Adrenal gland (tissue), 12 donors: ENCODE measurements around the gene SART3. TPM values are rescaled to one million over a fixed set of nuclear protein-coding genes. Genes with fewer than 3 reads are reported as not detected.

Experiments
- DNase-seq, 7 donors: peaks; one replicate each; pipeline ENCODE4 v3.0.0-alpha.2; 2019 to 2020
- H3K27ac ChIP-seq, 5 donors: fragments of 200-600 bp; sonication (generic) in 4 of 5; 1 replicate in 3 of 5; 2 replicates in 2 of 5; pipeline versions ENCODE4 v1.5.1 to v1.8.0; 2016 to 2020; ENCODE audit warnings: mild to moderate bottlenecking in 1 of 5
- H3K27me3 ChIP-seq: fragments of 200-600 bp; 2 replicates; pipeline ENCODE4 v1.8.0; 2021
- H3K36me3 ChIP-seq, 2 donors: fragments of 200-600 bp; replicated peaks in 1 of 2; 1 replicate in 1 of 2; 2 replicates in 1 of 2; pipeline versions ENCODE4 v1.5.1 to v1.8.0; 2018 to 2022
- H3K4me1 ChIP-seq, 2 donors: fragments of 200-600 bp; replicated peaks in 1 of 2; 1 replicate in 1 of 2; 2 replicates in 1 of 2; pipeline versions ENCODE4 v1.5.1 to v1.8.0; 2018 to 2021
- H3K4me3 ChIP-seq, 4 donors: fragments of 200-600 bp; sonication (generic) in 3 of 4; one replicate each; pipeline ENCODE4 v1.5.1; 2016 to 2018
- H3K9me3 ChIP-seq, 3 donors: fragments of 200-600 bp; sonication (generic) in 1 of 3; replicated peaks in 1 of 3; 1 replicate in 2 of 3; 2 replicates in 1 of 3; pipeline versions ENCODE4 v1.5.1 to v1.8.0; 2016 to 2021
- CTCF ChIP-seq, 6 experiments: fragments of 450-650 bp in 4 of 6; fragments of 200-600 bp in 2 of 6; sonication (generic) in 1 of 6; IDR thresholded peaks; 1 replicate in 5 of 6; 2 replicates in 1 of 6; pipeline versions ENCODE4 v1.5.1 to v1.8.0; 2016 to 2021; ENCODE audit warnings: antibody characterized with exemption in 6 of 6, mild to moderate bottlenecking in 2 of 6, moderate library complexity in 1 of 6
- POLR2A ChIP-seq, 2 donors: fragments of 450-650 bp; IDR thresholded peaks; one replicate each; pipeline ENCODE4 v1.6.1; 2017; ENCODE audit warnings: antibody characterized with exemption in 2 of 2, mild to moderate bottlenecking in 2 of 2, moderate library complexity in 1 of 2
- WGBS, 4 donors: extraction: QIAGEN DNeasy Blood & Tissue Kit in 2 of 4; methylation state at CpG; one replicate each; pipeline versions ENCODE4 v1.1.5 to v1.1.7; 2013 to 2017; 5-methylcytosine and 5-hydroxymethylcytosine counted together
- intact Hi-C, 2 donors: fragments of 100-400 bp; cut with DNase I; formaldehyde crosslinking; loops; one replicate each; pipeline versions ENCODE4 v1.14.1 to v1.15.0; 2022 to 2023
- polyA plus RNA-seq, 3 donors: library from polyadenylated mRNA; stranded (reverse); fragments of 200-250 nt in 2 of 3; fragments of 350-450 nt in 1 of 3; fragmentation: Illumina TruSeq in 1 of 3; extraction: RNeasy Lipid Tissue Mini Kit (QIAGEN cat#74804) in 1 of 3; gene quantifications; one replicate each; pipeline ENCODE4 v1.2.3, GENCODE V29; 2013 to 2014
- total RNA-seq, 9 donors: library from RNA; depleted of rRNA in 4 of 9; stranded (reverse); fragments of >200 nt in 4 of 9; fragments of 120-200 nt in 1 of 9; fragmentation: NEBNext Ultra II Directional in 1 of 9; extraction: Animal tissue kit (Norgen Biotek cat#: 25700) in 1 of 9; gene quantifications; one replicate each; pipeline versions ENCODE4 v1.1.0 to v1.2.4, GENCODE V29; 2013 to 2023
- donor health status: healthy with polysubstance abuse.
- donor health status: Bipolar disorder and iron deficiency.
- donor health status: DM: yes; HTN: yes; CAD: no.
- donor health status: DM: no; HTN: no; CAD: no.
- donor health status: DM: no; HTN: no; CAD: no.
- donor health status: DM: yes; HTN: yes; CAD: no.

SART3 gene
- total and polyA plus RNA-seq, 12 donors, result 27.5 to 79.3 (median 39.7) TPM

GRCh38 chr12:108582509-108582908 lies 21.5 kb upstream of the SART3 start:
- no peaks in the 10 kb centered on the region for H3K36me3 ChIP-seq
- no peak for TF ChIP-seq CTCF (IDR thresholded peaks at IDR 0.05)
- TF ChIP-seq POLR2A (IDR thresholded peaks at IDR 0.05), result no peak
- no peak overlapping the region for H3K4me3 ChIP-seq
- H3K4me1 ChIP-seq, result no peaks in the 10 kb centered on the region
- peak overlapping the region in 1 of 5 donors; percentile 22 for H3K27ac ChIP-seq
- no peaks in the 10 kb centered on the region for H3K27me3 ChIP-seq
- intact Hi-C loops, result no loop called here
- WGBS, 4 donors, result 81 to 86% (median 83%) methylated on average over 6 to 9 of the region's 9 CpGs
- H3K9me3 ChIP-seq, result no peaks in the 10 kb centered on the region
- peak in 1 of 7 donors; percentile 11 for DNase-seq

- Histone ChIP-seq H3K4me1 (no peaks in the 10 kb centered on the region), H3K9me3 (no peaks in the 10 kb centered on the region), H3K36me3 (no peaks in the 10 kb centered on the region), H3K27me3 (no peaks in the 10 kb centered on the region), H3K27ac (peak overlapping the region in 1 of 5 donors; percentile 43), H3K4me3 (no peak overlapping the region)
- 85 to 89% (median 87%) methylated on average over 27 to 33 of the region's 33 CpGs for WGBS, 4 donors
- DNase-seq, result peak in 1 of 7 donors; percentile 12
- TF ChIP-seq POLR2A (IDR thresholded peaks at IDR 0.05) (no peak), CTCF (IDR thresholded peaks at IDR 0.05) (no peak)
- intact Hi-C loops, result no loop called here
These were observed 20.6 kb upstream of the SART3 start for GRCh38 chr12:108581311-108582227.

- no peak overlapping the region for H3K4me3 ChIP-seq
- H3K36me3 ChIP-seq, result no peaks in the 10 kb centered on the region
- 35 to 64% (median 55%) methylated on average over 3 of the region's 3 CpGs for WGBS, 4 donors
- no peaks in the 10 kb centered on the region for H3K27me3 ChIP-seq
- intact Hi-C loops, result no loop called here
- TF ChIP-seq CTCF (IDR thresholded peaks at IDR 0.05), result no peak
- no peak for TF ChIP-seq POLR2A (IDR thresholded peaks at IDR 0.05)
- H3K27ac ChIP-seq, result peak overlapping the region in 1 of 5 donors; percentile 32
- H3K9me3 ChIP-seq, result no peaks in the 10 kb centered on the region
- DNase-seq, result no peak
- no peaks in the 10 kb centered on the region for H3K4me1 ChIP-seq
These were observed 19.6 kb upstream of the SART3 start for GRCh38 chr12:108580531-108580930.

- TF ChIP-seq CTCF (IDR thresholded peaks at IDR 0.05) (no peak), POLR2A (IDR thresholded peaks at IDR 0.05) (no peak)
- no peaks in the 10 kb centered on the region for H3K9me3 ChIP-seq
- H3K27me3 ChIP-seq, result no peaks in the 10 kb centered on the region
- no peak overlapping the region for H3K27ac ChIP-seq
- H3K4me1 ChIP-seq, result no peaks in the 10 kb centered on the region
- DNase-seq, result no peak
- no peak overlapping the region for H3K4me3 ChIP-seq
- intact Hi-C loops, result loop anchor here in 1 of 2 donors (10.0 kb wide), 1 partner anchor 236 kb away; no protein-coding TSS in a partner anchor
- no peaks in the 10 kb centered on the region for H3K36me3 ChIP-seq
- 95 to 100% (median 97%) methylated on average over 3 of the region's 3 CpGs for WGBS, 4 donors
These were observed 17.8 kb upstream of the SART3 start for GRCh38 chr12:108578813-108579212.
